ENCODE measurements around the gene ACTL8.

GRCh38 chr1:17839641-17840196, 84.6 kb downstream of the ACTL8 start:
- TF ChIP-seq CTCF (IDR thresholded peaks at IDR 0.05; ENCODE audit: low read depth, low read length) (no peak), EZH2phosphoT487 (IDR thresholded peaks at IDR 0.05; ENCODE audit: low read depth) (no peak)
